HCT116 (cell line): ENCODE measurements around the gene RAB5A. TPM values are rescaled to one million over a fixed set of nuclear protein-coding genes. Genes with fewer than 3 reads are reported as not detected.

Experiments used
- ATAC-seq: fragments of 200-7000 bp; cut with Tn5 transposase; 2 replicates; pipeline ENCODE4 v1.9.1; 2020; ENCODE audit warnings: mild to moderate bottlenecking, moderate library complexity
- BruUV-seq: library from RNA; stranded (reverse); fragments of 400-500 nt; replicated peaks from 2 replicates; lab custom pipeline; 2021; lab: Mats Ljungman, UMichigan
- CTCF ChIA-PET: fragments of 300-600 bp; sonication (Branson Sonifier 250); formaldehyde crosslinking; loops from one replicate; lab custom pipeline; 2021; ENCODE audit warnings: antibody characterized with exemption; lab: Charles Lee
- POLR2A ChIA-PET: fragments of 300-600, 350-600 bp; sonication (Branson Sonifier 250); formaldehyde crosslinking; loops from one replicate; lab custom pipeline; 2021; ENCODE audit warnings: antibody characterized with exemption; lab: Charles Lee
- RAD21 ChIA-PET, 2 experiments: fragments of 300-600 bp; sonication (Branson Sonifier 250); formaldehyde crosslinking; loops; one replicate each; lab custom pipeline; 2023; ENCODE audit warnings: low total read pairs in 2 of 2; ENCODE audit not compliant: uncharacterized antibody in 2 of 2, unreplicated experiment in 2 of 2, low non-redundant PET in 1 of 2; lab: Charles Lee
- DNase-seq: peaks from one replicate; pipeline ENCODE4 v3.0.0-alpha.2; 2010; ENCODE audit warnings: low read depth, low spot score
- H2AFZ ChIP-seq: fragments of 200-600 bp; shearing (Covaris generic), sonication (generic); 2 replicates; pipeline ENCODE4 v1.6.1; 2017; ENCODE audit warnings: low read depth, mixed run types, mixed read lengths, antibody characterized with exemption, low read length; ENCODE audit not compliant: poor library complexity, severe bottlenecking
- H3K27ac ChIP-seq: 2 replicates; pipeline ENCODE4 v1.5.1; 2012; ENCODE audit warnings: low read depth, low read length
- H3K27me3 ChIP-seq: fragments of 200-600 bp; sonication (generic); 2 replicates; pipeline ENCODE4 v1.6.1; 2016; ENCODE audit warnings: mixed run types, low read length, mixed read lengths; ENCODE audit not compliant: insufficient read depth
- H3K36me3 ChIP-seq, 2 experiments: fragments of 200-500 bp in 1 of 2; fragments of 200-600 bp in 1 of 2; sonication (Bioruptor generic) in 1 of 2; sonication (generic) in 1 of 2; 2 replicates each; pipeline versions ENCODE4 v1.5.1 to v1.6.1; 2014 to 2016; ENCODE audit warnings: low read length in 2 of 2, inconsistent platforms in 1 of 2, mixed read lengths in 1 of 2, mixed run types in 1 of 2; ENCODE audit not compliant: insufficient read depth in 2 of 2, control insufficient read depth in 1 of 2
- H3K4me1 ChIP-seq, 2 experiments: fragments of 200-600 bp in 1 of 2; sonication (generic) in 1 of 2; 2 replicates each; pipeline versions ENCODE4 v1.5.1 to v1.6.1; 2012 to 2017; ENCODE audit warnings: low read length in 2 of 2, inconsistent platforms in 1 of 2, mild to moderate bottlenecking in 1 of 2, mixed read lengths in 1 of 2, mixed run types in 1 of 2, moderate library complexity in 1 of 2; ENCODE audit not compliant: insufficient read depth in 2 of 2, control insufficient read depth in 1 of 2
- H3K4me2 ChIP-seq: fragments of 200-600 bp; sonication (generic); 2 replicates; pipeline ENCODE4 v1.6.1; 2017; ENCODE audit warnings: mixed run types, low read length, mixed read lengths
- H3K4me3 ChIP-seq, 2 experiments: fragments of 200-600 bp in 1 of 2; sonication (generic) in 1 of 2; replicated peaks in 1 of 2; 2 replicates each; pipeline ENCODE4 v1.5.1; 2011 to 2016; ENCODE audit warnings: low read length in 2 of 2, control low read depth in 1 of 2, low read depth in 1 of 2, mild to moderate bottlenecking in 1 of 2, mixed read lengths in 1 of 2, mixed run types in 1 of 2
- H3K79me2 ChIP-seq: fragments of 200-600 bp; sonication (generic); 2 replicates; pipeline ENCODE4 v1.6.1; 2017; ENCODE audit warnings: mild to moderate bottlenecking, mixed run types, low read length, moderate library complexity, mixed read lengths; ENCODE audit not compliant: insufficient read depth
- H3K9ac ChIP-seq: fragments of 200-600 bp; sonication (generic); 2 replicates; pipeline ENCODE4 v1.6.1; 2016; ENCODE audit warnings: low read length, mixed read lengths
- H3K9me2 ChIP-seq: fragments of 200-600 bp; sonication (generic), shearing (Covaris generic); 2 replicates; pipeline ENCODE4 v1.6.1; 2017; ENCODE audit warnings: mixed run types, mild to moderate bottlenecking, moderate library complexity; ENCODE audit not compliant: insufficient read depth
- H3K9me3 ChIP-seq, 2 experiments: fragments of 200-500 bp in 1 of 2; fragments of 200-600 bp in 1 of 2; sonication (Bioruptor generic) in 1 of 2; sonication (generic) in 1 of 2; 2 replicates each; pipeline ENCODE4 v1.6.1; 2014 to 2017; ENCODE audit warnings: low read length in 2 of 2, mixed read lengths in 2 of 2, inconsistent platforms in 1 of 2, low read depth in 1 of 2, mild to moderate bottlenecking in 1 of 2, mixed run types in 1 of 2, moderate library complexity in 1 of 2; ENCODE audit not compliant: control insufficient read depth in 1 of 2, insufficient read depth in 1 of 2
- H4K20me1 ChIP-seq: fragments of 200-600 bp; sonication (generic), shearing (Covaris generic); 2 replicates; pipeline ENCODE4 v1.6.1; 2017; ENCODE audit warnings: mixed run types, mild to moderate bottlenecking, moderate library complexity; ENCODE audit not compliant: insufficient read depth
- CBX3 ChIP-seq: IDR thresholded peaks from 2 replicates; pipeline ENCODE4 v1.6.1; 2012; ENCODE audit warnings: low read depth
- CEBPB ChIP-seq: IDR thresholded peaks from 2 replicates; pipeline ENCODE4 v1.6.1; 2012; ENCODE audit warnings: low read depth
- EGR1 ChIP-seq: IDR thresholded peaks from 2 replicates; pipeline ENCODE4 v1.6.1; 2012; ENCODE audit warnings: low read depth
- EZH2 ChIP-seq: fragments of 200-600 bp; sonication (generic); IDR thresholded peaks from 2 replicates; pipeline ENCODE4 v1.6.1; 2017; ENCODE audit warnings: antibody characterized with exemption, mixed run types
- EZH2phosphoT487 ChIP-seq: fragments of 200-600 bp; IDR thresholded peaks from 2 replicates; pipeline ENCODE4 v1.6.1; 2018; ENCODE audit warnings: antibody characterized with exemption, borderline replicate concordance
- FOSL1 ChIP-seq: IDR thresholded peaks from 2 replicates; pipeline ENCODE4 v1.6.1; 2012; ENCODE audit warnings: low read depth
- POLR2A ChIP-seq: IDR thresholded peaks from 2 replicates; pipeline ENCODE4 v1.7.0; 2011; ENCODE audit warnings: borderline replicate concordance; ENCODE audit not compliant: insufficient read depth, insufficient read length; ENCODE audit errors: extremely low read depth
- POLR2AphosphoS5 ChIP-seq: IDR thresholded peaks from 2 replicates; pipeline ENCODE4 v1.6.1; 2011; ENCODE audit warnings: mild to moderate bottlenecking, low read depth, low read length, moderate library complexity
- RAD21 ChIP-seq: IDR thresholded peaks from 2 replicates; pipeline ENCODE4 v1.6.1; 2012; ENCODE audit warnings: low read depth, mild to moderate bottlenecking
- SIN3A ChIP-seq: IDR thresholded peaks from 2 replicates; pipeline ENCODE4 v1.6.1; 2012; ENCODE audit warnings: low read depth
- TCF7L2 ChIP-seq: IDR thresholded peaks from 2 replicates; pipeline ENCODE4 v1.7.0; 2011; ENCODE audit warnings: borderline replicate concordance, inconsistent platforms; ENCODE audit not compliant: insufficient read depth, insufficient read length; ENCODE audit errors: extremely low read depth
- YY1 ChIP-seq: IDR thresholded peaks from 2 replicates; pipeline ENCODE4 v1.6.1; 2011; ENCODE audit warnings: low read length, low read depth, moderate library complexity, mild to moderate bottlenecking; ENCODE audit not compliant: insufficient replicate concordance; ENCODE audit errors: extremely low read depth
- ZFX ChIP-seq: fragments of 450-650 bp; IDR thresholded peaks from 2 replicates; pipeline ENCODE4 v1.6.1; 2017
- ZNF274 ChIP-seq: fragments of 200-500 bp; sonication (Bioruptor generic); IDR thresholded peaks from 2 replicates; pipeline ENCODE4 v1.6.1; 2014; ENCODE audit warnings: mild to moderate bottlenecking, low read depth, low read length, inconsistent platforms
- intact Hi-C: fragments of 100-400 bp; cut with micrococcal nuclease; formaldehyde crosslinking; loops from 2 replicates; pipeline ENCODE4 v1.10.0; 2022
- total RNA-seq: library from RNA; stranded (reverse); gene quantifications from one replicate; pipeline ENCODE4 v1.2.1, GENCODE V29; 2021; ENCODE audit not compliant: unreplicated experiment
- TF ChIP-seq, protein P1 (sequence below): IDR thresholded peaks from 2 replicates; pipeline ENCODE4 v1.6.1; 2012
- TF ChIP-seq, protein P2 (sequence below): IDR thresholded peaks from 2 replicates; pipeline ENCODE4 v1.6.1; 2011; ENCODE audit warnings: mild to moderate bottlenecking, low read length, moderate library complexity; ENCODE audit not compliant: insufficient replicate concordance; ENCODE audit errors: extremely low read depth
- TF ChIP-seq, protein P3 (sequence below): IDR thresholded peaks from 2 replicates; pipeline ENCODE4 v1.6.1; 2012; ENCODE audit warnings: low read depth
- TF ChIP-seq, protein P4 (sequence below), 3 experiments: fragments of 200-600 bp in 1 of 3; sonication (generic) in 1 of 3; IDR thresholded peaks in 2 of 3; conservative IDR thresholded peaks in 1 of 3; 2 replicates each; pipeline ENCODE4 v1.5.1; 2012 to 2017; ENCODE audit warnings: low read depth in 2 of 3, low read length in 2 of 3, antibody characterized with exemption in 1 of 3, borderline replicate concordance in 1 of 3, control low read depth in 1 of 3, mild to moderate bottlenecking in 1 of 3, mixed read lengths in 1 of 3, mixed run types in 1 of 3, moderate library complexity in 1 of 3; ENCODE audit not compliant: insufficient read depth in 1 of 3

Gene RAB5A
- total RNA-seq, 1 experiment from 2014 or later, result 45.0 TPM

DNA sequence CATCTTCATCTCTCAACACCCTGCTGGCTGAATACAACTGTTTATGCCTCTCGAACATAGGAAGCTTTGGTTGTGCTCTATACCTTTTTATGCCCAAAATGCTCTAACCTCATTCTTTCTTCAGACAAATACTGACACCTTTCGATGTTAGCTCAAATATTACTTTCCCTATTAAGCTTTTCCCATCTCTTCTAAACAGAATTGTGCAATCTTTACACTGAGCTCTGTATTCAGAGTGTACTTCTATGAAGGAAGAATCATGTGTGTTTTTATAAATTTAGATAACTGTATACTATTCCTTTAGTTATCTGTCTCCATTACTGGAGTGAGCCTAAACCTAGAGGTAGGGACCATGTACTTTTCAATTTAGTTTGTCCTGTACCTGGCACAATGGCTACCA is 14.5 kb upstream of the RAB5A start:
- no peak overlapping the region for H3K4me2 ChIP-seq
- H3K79me2 ChIP-seq, result no peaks in the 10 kb centered on the region
- no peak for DNase-seq
- H4K20me1 ChIP-seq, result no peaks in the 10 kb centered on the region
- ATAC-seq, result no peak
- no peak overlapping the region for H3K27ac ChIP-seq
- H3K9me2 ChIP-seq, result no peaks in the 10 kb centered on the region
- no peak overlapping the region for H3K4me3 ChIP-seq
- peaks cover 0 to 16% of the 10 kb centered on the region in 2 experiments; a peak in 2 of 4 replicates for H3K4me1 ChIP-seq
- no peaks in the 10 kb centered on the region for H3K27me3 ChIP-seq
- POLR2A ChIA-PET, result no interaction called here
- RAD21 ChIA-PET, result no interaction called here
- H3K36me3 ChIP-seq, result no peaks in the 10 kb centered on the region
- no peak for TF ChIP-seq YY1
- TF ChIP-seq SIN3A, result no peak
- no peak for TF ChIP-seq CEBPB
- TF ChIP-seq, protein P1, sequence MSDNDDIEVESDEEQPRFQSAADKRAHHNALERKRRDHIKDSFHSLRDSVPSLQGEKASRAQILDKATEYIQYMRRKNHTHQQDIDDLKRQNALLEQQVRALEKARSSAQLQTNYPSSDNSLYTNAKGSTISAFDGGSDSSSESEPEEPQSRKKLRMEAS, result no peak
- no peak for TF ChIP-seq POLR2A
- TF ChIP-seq TCF7L2, result no peak
- TF ChIP-seq EGR1, result no peak
- TF ChIP-seq CBX3, result no peak
- TF ChIP-seq ZFX, result no peak
- no peak for TF ChIP-seq ZNF274
- TF ChIP-seq, protein P2, sequence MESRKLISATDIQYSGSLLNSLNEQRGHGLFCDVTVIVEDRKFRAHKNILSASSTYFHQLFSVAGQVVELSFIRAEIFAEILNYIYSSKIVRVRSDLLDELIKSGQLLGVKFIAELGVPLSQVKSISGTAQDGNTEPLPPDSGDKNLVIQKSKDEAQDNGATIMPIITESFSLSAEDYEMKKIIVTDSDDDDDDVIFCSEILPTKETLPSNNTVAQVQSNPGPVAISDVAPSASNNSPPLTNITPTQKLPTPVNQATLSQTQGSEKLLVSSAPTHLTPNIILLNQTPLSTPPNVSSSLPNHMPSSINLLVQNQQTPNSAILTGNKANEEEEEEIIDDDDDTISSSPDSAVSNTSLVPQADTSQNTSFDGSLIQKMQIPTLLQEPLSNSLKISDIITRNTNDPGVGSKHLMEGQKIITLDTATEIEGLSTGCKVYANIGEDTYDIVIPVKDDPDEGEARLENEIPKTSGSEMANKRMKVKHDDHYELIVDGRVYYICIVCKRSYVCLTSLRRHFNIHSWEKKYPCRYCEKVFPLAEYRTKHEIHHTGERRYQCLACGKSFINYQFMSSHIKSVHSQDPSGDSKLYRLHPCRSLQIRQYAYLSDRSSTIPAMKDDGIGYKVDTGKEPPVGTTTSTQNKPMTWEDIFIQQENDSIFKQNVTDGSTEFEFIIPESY, result no peak
- no peak for TF ChIP-seq EZH2
- no peak for TF ChIP-seq POLR2AphosphoS5
- TF ChIP-seq FOSL1, result no peak
- TF ChIP-seq RAD21, result no peak
- TF ChIP-seq, protein P3, sequence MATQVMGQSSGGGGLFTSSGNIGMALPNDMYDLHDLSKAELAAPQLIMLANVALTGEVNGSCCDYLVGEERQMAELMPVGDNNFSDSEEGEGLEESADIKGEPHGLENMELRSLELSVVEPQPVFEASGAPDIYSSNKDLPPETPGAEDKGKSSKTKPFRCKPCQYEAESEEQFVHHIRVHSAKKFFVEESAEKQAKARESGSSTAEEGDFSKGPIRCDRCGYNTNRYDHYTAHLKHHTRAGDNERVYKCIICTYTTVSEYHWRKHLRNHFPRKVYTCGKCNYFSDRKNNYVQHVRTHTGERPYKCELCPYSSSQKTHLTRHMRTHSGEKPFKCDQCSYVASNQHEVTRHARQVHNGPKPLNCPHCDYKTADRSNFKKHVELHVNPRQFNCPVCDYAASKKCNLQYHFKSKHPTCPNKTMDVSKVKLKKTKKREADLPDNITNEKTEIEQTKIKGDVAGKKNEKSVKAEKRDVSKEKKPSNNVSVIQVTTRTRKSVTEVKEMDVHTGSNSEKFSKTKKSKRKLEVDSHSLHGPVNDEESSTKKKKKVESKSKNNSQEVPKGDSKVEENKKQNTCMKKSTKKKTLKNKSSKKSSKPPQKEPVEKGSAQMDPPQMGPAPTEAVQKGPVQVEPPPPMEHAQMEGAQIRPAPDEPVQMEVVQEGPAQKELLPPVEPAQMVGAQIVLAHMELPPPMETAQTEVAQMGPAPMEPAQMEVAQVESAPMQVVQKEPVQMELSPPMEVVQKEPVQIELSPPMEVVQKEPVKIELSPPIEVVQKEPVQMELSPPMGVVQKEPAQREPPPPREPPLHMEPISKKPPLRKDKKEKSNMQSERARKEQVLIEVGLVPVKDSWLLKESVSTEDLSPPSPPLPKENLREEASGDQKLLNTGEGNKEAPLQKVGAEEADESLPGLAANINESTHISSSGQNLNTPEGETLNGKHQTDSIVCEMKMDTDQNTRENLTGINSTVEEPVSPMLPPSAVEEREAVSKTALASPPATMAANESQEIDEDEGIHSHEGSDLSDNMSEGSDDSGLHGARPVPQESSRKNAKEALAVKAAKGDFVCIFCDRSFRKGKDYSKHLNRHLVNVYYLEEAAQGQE, result no peak
- TF ChIP-seq, protein P4, sequence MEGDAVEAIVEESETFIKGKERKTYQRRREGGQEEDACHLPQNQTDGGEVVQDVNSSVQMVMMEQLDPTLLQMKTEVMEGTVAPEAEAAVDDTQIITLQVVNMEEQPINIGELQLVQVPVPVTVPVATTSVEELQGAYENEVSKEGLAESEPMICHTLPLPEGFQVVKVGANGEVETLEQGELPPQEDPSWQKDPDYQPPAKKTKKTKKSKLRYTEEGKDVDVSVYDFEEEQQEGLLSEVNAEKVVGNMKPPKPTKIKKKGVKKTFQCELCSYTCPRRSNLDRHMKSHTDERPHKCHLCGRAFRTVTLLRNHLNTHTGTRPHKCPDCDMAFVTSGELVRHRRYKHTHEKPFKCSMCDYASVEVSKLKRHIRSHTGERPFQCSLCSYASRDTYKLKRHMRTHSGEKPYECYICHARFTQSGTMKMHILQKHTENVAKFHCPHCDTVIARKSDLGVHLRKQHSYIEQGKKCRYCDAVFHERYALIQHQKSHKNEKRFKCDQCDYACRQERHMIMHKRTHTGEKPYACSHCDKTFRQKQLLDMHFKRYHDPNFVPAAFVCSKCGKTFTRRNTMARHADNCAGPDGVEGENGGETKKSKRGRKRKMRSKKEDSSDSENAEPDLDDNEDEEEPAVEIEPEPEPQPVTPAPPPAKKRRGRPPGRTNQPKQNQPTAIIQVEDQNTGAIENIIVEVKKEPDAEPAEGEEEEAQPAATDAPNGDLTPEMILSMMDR (IDR thresholded peaks at IDR 0.05 in 2 of 3, conservative IDR thresholded peaks at IDR 0.05 in 1 of 3; ENCODE audit: borderline replicate concordance in 1 of 3, insufficient read depth in 1 of 3, low read depth in 2 of 3, low read length in 2 of 3), result no peak
- no peak for TF ChIP-seq EZH2phosphoT487
- intact Hi-C loops, result no loop called here
- BruUV-seq, result no TSS peak
- H3K9me3 ChIP-seq, result no peaks in the 10 kb centered on the region
- no peak overlapping the region for H3K9ac ChIP-seq
- H2AFZ ChIP-seq, result no peak overlapping the region
- CTCF ChIA-PET, result no interaction called here
